Measurements from ENCODE around the gene TPCN2. TPM values are rescaled to one million over a fixed set of nuclear protein-coding genes. Genes with fewer than 3 reads are reported as not detected.

The TPCN2 gene
- polyA plus RNA-seq, 3 donors = 29.3 to 52.8 (median 31.5) TPM

GRCh38 chr11:69126286-69126685, 77.6 kb downstream of the TPCN2 start:
- Histone ChIP-seq H3K4me1 (ENCODE audit: control insufficient read depth in 1 of 2, insufficient read depth in 2 of 2, low read length in 2 of 2) (no peaks in the 10 kb centered on the region), H3K27me3 (ENCODE audit: control insufficient read depth in 2 of 2, insufficient read depth in 2 of 2, low read length in 2 of 2) (no peaks in the 10 kb centered on the region), H3K27ac (ENCODE audit: low read depth in 1 of 2, low read length in 2 of 2) (no peak overlapping the region), H3K9ac (ENCODE audit: insufficient read depth, low read length, poor library complexity, severe bottlenecking) (no peak overlapping the region), H2AFZ (ENCODE audit: insufficient read depth, low read depth, low read length, poor library complexity, severe bottlenecking) (no peak overlapping the region), H3K4me3 (replicated peaks in 1 of 3; ENCODE audit: low read depth in 2 of 3, low read length in 3 of 3) (no peak overlapping the region), H3K4me2 (replicated peaks; ENCODE audit: extremely low read depth, low read length, poor library complexity, severe bottlenecking) (no peak overlapping the region), H3K36me3 (replicated peaks in 1 of 2; ENCODE audit: control insufficient read depth in 1 of 2, insufficient read depth in 2 of 2, low read length in 2 of 2) (no peaks in the 10 kb centered on the region), H3K79me2 (ENCODE audit: insufficient read depth, low read length) (no peaks in the 10 kb centered on the region), H3K9me3 (replicated peaks in 1 of 2; ENCODE audit: control insufficient read depth in 1 of 2, insufficient read depth in 1 of 2, low read length in 2 of 2) (peaks cover 0 to 4% of the 10 kb centered on the region in 2 donors), H4K20me1 (ENCODE audit: insufficient read depth, low read length) (no peaks in the 10 kb centered on the region)
- no peak for TF ChIP-seq CTCF (IDR thresholded peaks at IDR 0.05)
- Mint-ChIP-seq H3K4me1 (peaks cover 8% of the 10 kb centered on the region), H3K36me3 (no peaks in the 10 kb centered on the region), H3K4me3 (no peak overlapping the region), H3K9me3 (peaks cover 2 to 17% (median 8%) of the 10 kb centered on the region in 7 donors), H3K27ac (no peak overlapping the region), H3K27me3 (ENCODE audit: low read depth in 3 of 3) (peaks cover 2 to 13% (median 2%) of the 10 kb centered on the region in 3 donors)
- 94% methylated on average over 7 of the region's 12 CpGs for WGBS (ENCODE audit: insufficient coverage)
- DNase-seq = no peak
- intact Hi-C loops (cut with micrococcal nuclease) = no loop called here

- Mint-ChIP-seq H3K4me3 (no peak overlapping the region), H3K36me3 (no peaks in the 10 kb centered on the region), H3K4me1 (peaks cover 8% of the 10 kb centered on the region), H3K9me3 (peaks cover 2 to 18% (median 11%) of the 10 kb centered on the region in 7 donors), H3K27ac (no peak overlapping the region), H3K27me3 (ENCODE audit: low read depth in 3 of 3) (peaks cover 2 to 13% (median 2%) of the 10 kb centered on the region in 3 donors)
- Histone ChIP-seq H3K27ac (ENCODE audit: low read depth in 1 of 2, low read length in 2 of 2) (no peak overlapping the region), H3K9me3 (replicated peaks in 1 of 2; ENCODE audit: control insufficient read depth in 1 of 2, insufficient read depth in 1 of 2, low read length in 2 of 2) (peaks cover 0 to 4% of the 10 kb centered on the region in 2 donors), H3K79me2 (ENCODE audit: insufficient read depth, low read length) (no peaks in the 10 kb centered on the region), H3K4me3 (replicated peaks in 1 of 3; ENCODE audit: low read depth in 2 of 3, low read length in 3 of 3) (no peak overlapping the region), H3K27me3 (ENCODE audit: control insufficient read depth in 2 of 2, insufficient read depth in 2 of 2, low read length in 2 of 2) (no peaks in the 10 kb centered on the region), H3K36me3 (replicated peaks in 1 of 2; ENCODE audit: control insufficient read depth in 1 of 2, insufficient read depth in 2 of 2, low read length in 2 of 2) (no peaks in the 10 kb centered on the region), H2AFZ (ENCODE audit: insufficient read depth, low read depth, low read length, poor library complexity, severe bottlenecking) (no peak overlapping the region), H3K4me1 (ENCODE audit: control insufficient read depth in 1 of 2, insufficient read depth in 2 of 2, low read length in 2 of 2) (no peaks in the 10 kb centered on the region), H3K4me2 (replicated peaks; ENCODE audit: extremely low read depth, low read length, poor library complexity, severe bottlenecking) (no peak overlapping the region), H3K9ac (ENCODE audit: insufficient read depth, low read length, poor library complexity, severe bottlenecking) (no peak overlapping the region), H4K20me1 (ENCODE audit: insufficient read depth, low read length) (no peaks in the 10 kb centered on the region)
- 97% methylated on average over 10 of the region's 26 CpGs for WGBS (ENCODE audit: insufficient coverage)
- no peak for TF ChIP-seq CTCF (IDR thresholded peaks at IDR 0.05)
- DNase-seq = no peak
- intact Hi-C loops (cut with micrococcal nuclease) = no loop called here
Observed at GRCh38 chr11:69127081-69127850, 78.5 kb downstream of the TPCN2 start.
